ENCODE measurements around the gene WTAP. TPM values are rescaled to one million over a fixed set of nuclear protein-coding genes. Genes with fewer than 3 reads are reported as not detected.

WTAP gene
- total RNA-seq, 1 donor from 2014 or later, result 78.4 TPM

DNA sequence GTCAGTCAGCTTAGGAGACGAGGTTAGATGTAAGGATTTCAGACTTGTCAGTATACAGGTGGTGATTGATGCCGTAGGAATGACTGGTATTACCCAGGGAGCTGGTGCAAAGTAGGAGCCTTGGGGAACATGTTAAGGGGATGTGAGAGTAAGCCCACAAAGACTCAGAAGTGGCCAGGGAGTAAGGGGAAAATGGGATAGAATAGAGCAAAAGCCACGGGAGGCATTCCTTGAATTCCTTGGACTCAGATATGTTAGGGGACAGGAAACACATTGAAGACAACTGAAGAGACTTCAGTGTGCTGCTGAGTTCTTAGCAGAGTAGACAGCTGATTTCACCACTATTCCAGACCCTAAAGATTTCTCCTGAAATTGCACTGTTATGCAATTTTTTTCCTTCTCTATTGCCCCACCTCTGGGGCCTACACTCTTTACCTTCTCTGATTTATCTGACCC is 33.3 kb downstream of the WTAP start:
- no peak for DNase-seq
- Histone ChIP-seq H3K36me3 (peaks cover 45% of the 10 kb centered on the region), H3K27ac (peak overlapping the region; percentile 98), H3K27me3 (ENCODE audit: low read depth) (no peaks in the 10 kb centered on the region), H3K4me3 (peak overlapping the region; percentile 97), H3K4me1 (peaks cover 15% of the 10 kb centered on the region), H3K9me3 (no peaks in the 10 kb centered on the region)
- TF ChIP-seq, protein P1, sequence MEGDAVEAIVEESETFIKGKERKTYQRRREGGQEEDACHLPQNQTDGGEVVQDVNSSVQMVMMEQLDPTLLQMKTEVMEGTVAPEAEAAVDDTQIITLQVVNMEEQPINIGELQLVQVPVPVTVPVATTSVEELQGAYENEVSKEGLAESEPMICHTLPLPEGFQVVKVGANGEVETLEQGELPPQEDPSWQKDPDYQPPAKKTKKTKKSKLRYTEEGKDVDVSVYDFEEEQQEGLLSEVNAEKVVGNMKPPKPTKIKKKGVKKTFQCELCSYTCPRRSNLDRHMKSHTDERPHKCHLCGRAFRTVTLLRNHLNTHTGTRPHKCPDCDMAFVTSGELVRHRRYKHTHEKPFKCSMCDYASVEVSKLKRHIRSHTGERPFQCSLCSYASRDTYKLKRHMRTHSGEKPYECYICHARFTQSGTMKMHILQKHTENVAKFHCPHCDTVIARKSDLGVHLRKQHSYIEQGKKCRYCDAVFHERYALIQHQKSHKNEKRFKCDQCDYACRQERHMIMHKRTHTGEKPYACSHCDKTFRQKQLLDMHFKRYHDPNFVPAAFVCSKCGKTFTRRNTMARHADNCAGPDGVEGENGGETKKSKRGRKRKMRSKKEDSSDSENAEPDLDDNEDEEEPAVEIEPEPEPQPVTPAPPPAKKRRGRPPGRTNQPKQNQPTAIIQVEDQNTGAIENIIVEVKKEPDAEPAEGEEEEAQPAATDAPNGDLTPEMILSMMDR (IDR thresholded peaks at IDR 0.05), result no peak
- ATAC-seq, result no peak
- intact Hi-C loops (cut with DNase I), result no loop called here

DNA sequence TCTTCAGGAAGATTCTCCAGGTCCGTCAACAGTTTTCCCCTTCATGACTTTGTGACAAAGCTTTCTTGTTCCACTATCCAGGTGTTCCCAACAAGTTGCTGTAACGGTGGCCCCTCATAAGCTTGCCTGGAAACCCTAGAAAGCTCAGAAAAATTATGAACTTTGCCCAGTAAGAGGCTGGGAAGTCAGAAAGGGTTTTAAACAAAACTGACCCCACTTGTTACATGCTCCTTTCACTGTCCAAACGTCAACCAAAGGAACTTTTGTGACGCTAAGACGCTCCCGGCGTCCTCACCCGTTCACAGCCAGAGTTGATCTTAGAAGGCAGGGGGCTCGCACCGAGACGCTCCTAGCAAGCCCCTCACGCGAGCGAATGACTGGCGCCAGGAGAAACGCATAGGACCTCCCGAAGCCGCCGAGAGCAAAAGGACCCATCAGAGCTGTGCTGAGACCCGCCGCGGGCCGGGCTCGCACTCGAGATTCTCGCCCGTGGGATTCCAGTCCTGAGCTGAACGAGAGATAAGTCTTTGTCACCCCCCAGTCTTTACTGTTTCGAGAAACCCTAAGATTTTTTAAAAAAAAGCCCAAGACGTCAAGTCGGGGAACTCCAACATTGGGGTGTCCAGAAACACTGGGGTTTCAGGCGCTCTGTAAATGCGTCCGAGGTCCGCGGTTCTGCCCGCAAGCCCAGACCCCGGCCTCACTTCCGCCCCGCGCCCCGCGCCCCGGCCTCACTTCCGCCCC is 34.0 kb downstream of the WTAP start:
- TF ChIP-seq, protein P1 (IDR thresholded peaks at IDR 0.05), result no peak
- no peaks in the 10 kb centered on the region for H3K9me3 ChIP-seq
- peak overlapping the region; percentile 98 for H3K27ac ChIP-seq
- H3K4me1 ChIP-seq, result peaks cover 15% of the 10 kb centered on the region
- H3K27me3 ChIP-seq (ENCODE audit: low read depth), result no peaks in the 10 kb centered on the region
- DNase-seq (peak; percentile 53), ATAC-seq (no peak)
- intact Hi-C loops (cut with DNase I), result no loop called here
- peaks cover 40% of the 10 kb centered on the region for H3K36me3 ChIP-seq
- peak overlapping the region; percentile 97 for H3K4me3 ChIP-seq

DNA sequence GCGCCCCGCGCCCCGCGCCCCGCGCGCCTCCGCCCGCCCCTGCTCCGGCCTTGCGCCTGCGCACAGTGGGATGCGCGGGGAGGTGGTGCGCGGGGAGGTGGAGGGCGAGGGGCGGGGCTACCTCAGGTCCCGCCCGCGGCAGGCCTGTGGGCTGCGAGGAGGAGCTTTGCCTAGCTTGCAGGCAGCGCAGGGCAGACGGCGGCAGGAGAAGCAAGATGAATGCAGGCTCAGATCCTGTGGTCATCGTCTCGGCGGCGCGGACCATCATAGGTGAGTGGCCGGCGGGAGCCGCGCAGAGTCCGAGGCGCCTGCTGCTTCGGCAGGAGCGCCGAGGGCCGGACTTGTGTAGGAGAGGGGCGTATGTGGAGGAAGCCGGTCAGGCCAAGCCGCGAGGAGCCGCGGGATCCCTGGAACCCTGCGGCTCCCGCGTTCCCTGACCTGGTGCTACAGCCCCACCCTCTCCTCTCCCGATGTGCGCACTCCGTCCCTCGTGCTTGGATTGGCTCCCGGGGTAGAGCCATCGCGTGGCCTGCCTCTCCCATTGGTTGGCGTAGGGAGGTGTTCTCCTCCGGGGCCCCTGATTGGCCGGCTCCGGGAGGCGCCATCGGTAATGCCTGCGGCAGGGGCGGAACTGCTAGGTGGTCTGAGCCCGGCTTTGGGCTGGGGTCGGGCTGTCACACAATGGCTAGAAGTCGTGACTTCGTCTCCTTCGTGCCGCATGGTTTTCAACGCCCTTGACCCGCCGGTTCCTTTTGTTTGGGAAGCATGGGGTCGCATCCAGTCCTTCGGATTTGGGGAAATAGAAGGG is 34.8 kb downstream of the WTAP start, which contains the start of gene ACAT2:
ACAT2 (plus strand) TSS at position 173 of the 808 bp plus-strand sequence; CDS start at position 216, 43 bp downstream.
- peak; percentile 99 for ATAC-seq
- peak; percentile 98 for DNase-seq
- TF ChIP-seq, protein P1 (IDR thresholded peaks at IDR 0.05), result no peak
- intact Hi-C loops (cut with DNase I), result no loop called here
- Histone ChIP-seq H3K36me3 (peaks cover 40% of the 10 kb centered on the region), H3K27ac (peak within 1 kb of the TSS; percentile 98), H3K9me3 (no peaks in the 10 kb centered on the region), H3K27me3 (ENCODE audit: low read depth) (no peaks in the 10 kb centered on the region), H3K4me1 (peaks cover 15% of the 10 kb centered on the region), H3K4me3 (peak within 1 kb of the TSS; percentile 97)

DNA sequence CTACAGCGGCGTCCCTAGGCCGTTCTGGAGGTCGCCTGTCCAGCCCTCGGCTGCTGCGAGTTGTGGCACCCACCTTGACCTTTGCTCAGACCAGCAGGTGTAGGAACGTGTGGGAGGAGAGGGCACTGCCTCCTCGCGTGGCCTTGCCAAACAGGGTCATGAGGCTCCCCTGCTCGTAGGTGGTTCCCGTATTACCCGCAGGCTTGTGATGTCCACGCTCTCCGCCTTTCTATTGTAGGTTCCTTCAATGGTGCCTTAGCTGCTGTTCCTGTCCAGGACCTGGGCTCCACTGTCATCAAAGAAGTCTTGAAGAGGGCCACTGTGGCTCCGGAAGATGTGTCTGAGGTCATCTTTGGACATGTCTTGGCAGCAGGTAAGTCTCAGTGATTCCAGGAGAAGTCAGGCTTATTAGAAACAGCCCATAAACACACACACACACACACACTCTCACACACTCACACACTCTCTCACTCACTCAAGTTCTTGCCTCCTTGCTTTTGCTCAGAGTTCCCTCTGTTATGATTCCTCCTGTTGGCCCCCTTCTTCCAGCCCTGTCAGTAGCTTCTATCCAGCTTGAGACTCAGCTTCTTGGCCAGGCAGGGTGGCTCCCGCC is 35.5 kb downstream of the WTAP start:
- peak overlapping the region; percentile 97 for H3K4me3 ChIP-seq
- intact Hi-C loops (cut with DNase I), result no loop called here
- ATAC-seq, result peak; percentile 4 to 20
- TF ChIP-seq, protein P1 (IDR thresholded peaks at IDR 0.05), result no peak
- DNase-seq, result peak; percentile 52
- peaks cover 40% of the 10 kb centered on the region for H3K36me3 ChIP-seq
- H3K9me3 ChIP-seq, result no peaks in the 10 kb centered on the region
- H3K27ac ChIP-seq, result peak overlapping the region; percentile 98
- peaks cover 15% of the 10 kb centered on the region for H3K4me1 ChIP-seq
- H3K27me3 ChIP-seq (ENCODE audit: low read depth), result no peaks in the 10 kb centered on the region

DNA sequence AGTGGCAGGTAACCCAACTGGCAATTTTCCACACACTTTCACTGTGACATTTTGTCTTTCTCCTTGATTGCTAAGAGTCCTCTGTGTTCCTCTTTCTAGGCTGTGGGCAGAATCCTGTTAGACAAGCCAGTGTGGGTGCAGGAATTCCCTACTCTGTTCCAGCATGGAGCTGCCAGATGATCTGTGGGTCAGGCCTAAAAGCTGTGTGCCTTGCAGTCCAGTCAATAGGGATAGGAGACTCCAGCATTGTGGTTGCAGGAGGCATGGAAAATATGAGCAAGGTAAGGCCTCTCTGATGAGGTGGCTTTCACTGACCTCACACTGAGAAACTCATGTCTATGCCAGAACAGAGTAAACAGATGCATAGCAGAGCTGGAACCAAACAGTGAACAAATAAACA is 39.6 kb downstream of the WTAP start:
- Histone ChIP-seq H3K4me3 (no peak overlapping the region), H3K27me3 (ENCODE audit: low read depth) (no peaks in the 10 kb centered on the region), H3K9me3 (no peaks in the 10 kb centered on the region), H3K36me3 (peaks cover 63% of the 10 kb centered on the region), H3K27ac (no peak overlapping the region), H3K4me1 (peaks cover 4% of the 10 kb centered on the region)
- TF ChIP-seq, protein P1 (IDR thresholded peaks at IDR 0.05), result no peak
- ATAC-seq (no peak), DNase-seq (no peak)
- intact Hi-C loops (cut with DNase I), result no loop called here

All from lower lobe of right lung (tissue), 2 donors.